ENCODE results near the gene CYTH3.

CYTH3 gene

DNA sequence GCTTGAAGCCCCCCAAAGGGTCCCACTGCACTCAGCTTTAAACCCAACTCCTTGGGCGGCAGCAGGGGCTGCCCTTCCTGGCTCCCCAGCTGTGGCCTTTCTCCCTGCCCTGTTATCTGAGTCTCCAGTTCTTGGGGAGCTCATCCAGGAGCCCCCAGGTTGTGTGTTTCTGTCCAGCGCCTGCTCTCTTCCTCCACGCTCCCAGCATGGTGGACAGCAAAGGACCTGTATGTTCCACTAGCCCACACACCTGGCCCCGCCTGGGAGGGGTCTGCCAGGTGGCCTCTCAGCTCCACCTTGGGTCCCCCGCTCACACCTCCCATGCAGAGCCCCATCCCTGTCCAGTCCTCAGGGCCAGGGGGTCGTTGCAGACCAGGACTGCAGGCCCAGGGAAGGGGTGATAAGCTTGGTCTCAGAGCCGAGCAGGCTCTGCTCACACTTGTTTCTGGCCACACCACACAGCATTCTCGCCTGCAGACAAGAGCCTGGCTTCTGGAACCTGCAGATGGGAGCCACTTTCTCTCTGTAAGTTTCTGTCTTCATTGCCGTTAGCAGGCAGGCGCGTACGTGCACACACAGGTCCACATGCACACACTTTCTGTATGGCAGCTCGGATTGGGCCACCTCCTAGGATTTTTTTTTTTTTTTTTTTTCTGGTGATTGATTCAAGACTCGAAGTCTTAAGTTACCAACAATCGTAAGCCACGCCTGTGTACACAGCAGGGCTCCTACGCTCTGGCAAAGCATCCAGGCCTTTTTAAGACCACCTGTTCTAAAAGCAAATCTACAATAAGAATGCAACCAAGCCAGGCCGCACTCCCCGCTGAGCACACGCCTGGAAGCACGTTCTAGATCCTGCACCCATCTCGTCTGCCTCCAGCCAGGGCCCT is 104.6 kb downstream of the CYTH3 start:
- H3K4me3 ChIP-seq (ENCODE audit: low read depth, low read length): no peak overlapping the region
- TF ChIP-seq, protein P1, sequence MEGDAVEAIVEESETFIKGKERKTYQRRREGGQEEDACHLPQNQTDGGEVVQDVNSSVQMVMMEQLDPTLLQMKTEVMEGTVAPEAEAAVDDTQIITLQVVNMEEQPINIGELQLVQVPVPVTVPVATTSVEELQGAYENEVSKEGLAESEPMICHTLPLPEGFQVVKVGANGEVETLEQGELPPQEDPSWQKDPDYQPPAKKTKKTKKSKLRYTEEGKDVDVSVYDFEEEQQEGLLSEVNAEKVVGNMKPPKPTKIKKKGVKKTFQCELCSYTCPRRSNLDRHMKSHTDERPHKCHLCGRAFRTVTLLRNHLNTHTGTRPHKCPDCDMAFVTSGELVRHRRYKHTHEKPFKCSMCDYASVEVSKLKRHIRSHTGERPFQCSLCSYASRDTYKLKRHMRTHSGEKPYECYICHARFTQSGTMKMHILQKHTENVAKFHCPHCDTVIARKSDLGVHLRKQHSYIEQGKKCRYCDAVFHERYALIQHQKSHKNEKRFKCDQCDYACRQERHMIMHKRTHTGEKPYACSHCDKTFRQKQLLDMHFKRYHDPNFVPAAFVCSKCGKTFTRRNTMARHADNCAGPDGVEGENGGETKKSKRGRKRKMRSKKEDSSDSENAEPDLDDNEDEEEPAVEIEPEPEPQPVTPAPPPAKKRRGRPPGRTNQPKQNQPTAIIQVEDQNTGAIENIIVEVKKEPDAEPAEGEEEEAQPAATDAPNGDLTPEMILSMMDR (IDR thresholded peaks at IDR 0.05; ENCODE audit: low read depth, low read length): no peak

DNA sequence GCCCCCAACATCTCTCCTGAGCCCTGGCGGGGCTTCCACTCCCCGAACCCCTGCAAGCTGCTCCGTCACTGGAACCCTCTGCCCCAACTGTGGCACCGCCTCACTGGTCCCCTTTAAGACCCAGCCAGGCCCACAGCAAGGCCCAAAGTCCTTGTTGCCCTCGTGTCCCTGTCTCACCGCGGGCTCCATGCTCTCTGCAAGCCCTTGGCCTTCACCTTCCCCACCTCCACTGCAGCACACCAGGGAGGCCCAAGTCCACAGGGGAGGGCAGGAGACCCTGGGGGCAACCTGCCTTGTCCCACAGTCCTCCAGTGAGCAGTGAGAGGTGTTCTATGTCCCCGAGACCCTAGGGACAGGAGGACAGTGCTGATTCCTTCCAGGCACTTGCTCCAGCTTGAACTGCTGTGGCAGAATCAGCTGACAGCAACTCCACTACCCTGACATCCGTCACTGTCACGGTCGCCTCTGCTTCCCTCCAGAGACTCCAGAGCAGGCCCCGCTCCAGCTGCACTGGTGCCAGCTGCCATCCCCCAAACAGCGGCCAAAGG is 105.3 kb downstream of the CYTH3 start:
- no peak overlapping the region for H3K4me3 ChIP-seq (ENCODE audit: low read depth, low read length)
- TF ChIP-seq, protein P1 (IDR thresholded peaks at IDR 0.05; ENCODE audit: low read depth, low read length): no peak

DNA sequence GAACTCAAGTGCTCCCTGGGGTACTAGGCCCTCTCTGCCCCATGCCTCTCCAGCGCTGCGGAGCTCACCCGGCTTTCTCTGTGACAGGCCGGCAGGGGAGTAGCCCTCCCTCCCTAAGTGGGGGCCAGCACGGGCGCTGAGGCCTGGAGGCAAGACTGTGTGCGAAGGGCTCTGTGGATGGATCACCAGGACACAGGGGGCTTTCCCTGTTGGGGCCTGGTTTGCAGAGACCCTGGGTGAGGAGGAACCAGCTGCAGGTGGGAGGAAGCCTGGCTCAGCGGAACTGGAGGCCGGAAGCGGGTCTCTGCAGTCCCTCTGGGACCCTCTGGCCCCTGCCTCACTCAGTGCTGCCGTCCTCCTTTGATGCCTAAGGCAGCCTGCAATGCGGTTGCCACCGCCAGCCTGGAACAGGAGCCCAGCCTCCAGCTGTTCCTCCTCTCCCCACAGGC is 106.0 kb downstream of the CYTH3 start:
- H3K4me3 ChIP-seq (ENCODE audit: low read depth, low read length): no peak overlapping the region
- TF ChIP-seq, protein P1 (IDR thresholded peaks at IDR 0.05; ENCODE audit: low read depth, low read length): no peak

DNA sequence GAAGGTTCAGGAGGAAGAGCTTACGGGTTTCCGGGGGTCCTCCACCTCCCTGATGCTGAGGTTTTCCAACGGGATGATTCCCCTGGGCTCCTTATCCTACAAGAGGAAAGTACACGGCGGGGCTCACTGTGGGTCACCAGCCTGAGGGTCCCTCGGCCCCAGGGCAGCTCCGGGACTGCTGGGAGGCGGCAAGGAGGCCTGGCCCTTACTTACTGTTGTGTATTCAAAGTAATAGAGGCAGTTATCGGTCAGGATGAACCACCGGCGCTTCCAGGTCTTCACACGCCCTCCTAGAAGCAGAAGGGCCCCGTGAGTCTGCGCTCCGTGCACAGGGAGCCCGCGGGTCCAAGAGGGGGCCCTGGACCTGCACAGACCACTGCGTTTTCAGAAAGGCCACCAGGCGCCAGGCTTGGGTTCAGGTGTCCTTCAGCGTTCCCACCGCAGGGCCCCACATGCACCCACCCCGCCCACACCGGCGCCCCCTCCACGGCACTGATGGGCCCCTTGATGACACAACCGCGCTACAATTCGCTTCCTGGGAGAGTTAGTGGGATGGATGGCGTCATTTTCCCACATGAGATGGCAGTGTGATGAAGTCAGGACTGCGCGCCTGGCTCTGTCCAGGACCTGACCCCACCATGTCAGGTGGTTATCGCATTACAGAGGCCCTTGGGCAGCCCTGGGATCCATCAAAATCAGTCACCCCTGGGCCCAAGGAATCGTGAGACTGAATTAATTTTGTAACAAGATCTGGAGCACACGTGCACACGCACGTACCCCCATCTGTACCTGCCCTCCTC is 106.7 kb downstream of the CYTH3 start:
- no peak overlapping the region for H3K4me3 ChIP-seq (ENCODE audit: low read depth, low read length)
- TF ChIP-seq, protein P1 (IDR thresholded peaks at IDR 0.05; ENCODE audit: low read depth, low read length): no peak

DNA sequence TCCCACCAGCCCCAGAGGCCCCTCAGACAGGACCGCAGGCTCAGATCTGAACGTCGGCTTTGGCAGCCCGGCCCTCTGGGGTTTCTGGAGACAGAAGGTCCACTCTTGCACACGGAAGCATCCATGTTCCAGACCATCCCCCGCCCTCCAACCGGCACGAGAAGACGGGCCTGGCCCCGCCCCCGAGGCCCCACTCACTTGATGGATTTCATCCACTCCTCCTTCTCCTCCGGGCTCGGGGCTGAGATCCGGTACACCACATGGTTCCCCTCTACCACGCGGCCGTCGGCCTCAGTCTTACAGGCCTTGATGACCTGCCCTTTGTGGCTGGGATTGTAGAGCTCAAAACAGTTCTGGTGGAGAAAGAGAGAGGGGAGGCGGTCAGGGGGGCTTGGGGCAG is 107.3 kb downstream of the CYTH3 start:
- TF ChIP-seq, protein P1 (IDR thresholded peaks at IDR 0.05; ENCODE audit: low read depth, low read length): no peak
- H3K4me3 ChIP-seq (ENCODE audit: low read depth, low read length): no peak overlapping the region

DNA sequence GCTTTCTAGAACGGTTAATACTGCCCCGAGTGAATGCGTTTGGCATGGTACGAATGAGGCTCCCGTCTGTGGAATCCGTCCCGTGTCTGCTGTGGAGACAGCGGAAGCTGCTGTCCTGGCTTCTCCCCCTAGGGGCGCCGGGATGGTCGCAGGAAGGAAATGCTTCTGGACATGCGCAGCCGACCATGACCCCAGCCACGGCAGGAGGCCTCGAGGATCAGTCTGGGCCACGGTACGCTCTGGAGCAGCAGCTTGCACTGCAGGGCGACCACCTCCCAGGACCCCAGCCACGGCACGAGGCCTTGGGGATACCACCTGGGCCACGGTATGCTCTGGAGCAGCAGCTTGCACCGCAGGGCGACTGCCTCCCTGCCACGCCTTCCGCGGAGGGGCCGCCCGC is 107.9 kb downstream of the CYTH3 start:
- TF ChIP-seq, protein P1 (IDR thresholded peaks at IDR 0.05; ENCODE audit: low read depth, low read length): no peak
- H3K4me3 ChIP-seq (ENCODE audit: low read depth, low read length): no peak overlapping the region

Measured in WI38 (cell line).